H1 (cell line): ENCODE measurements around the gene GPS1. TPM values are rescaled to one million over a fixed set of nuclear protein-coding genes. Genes with fewer than 3 reads are reported as not detected.

Experiments
- CTCF ChIA-PET: fragments of 300-600 bp; sonication (Branson Sonifier 250); formaldehyde crosslinking; loops from one replicate; lab custom pipeline; 2021; ENCODE audit not compliant: partially characterized antibody; lab: Charles Lee
- POLR2A ChIA-PET: fragments of 300-600 bp; sonication (Branson Sonifier 250); formaldehyde crosslinking; loops from one replicate; lab custom pipeline; 2021; ENCODE audit warnings: inconsistent platforms; ENCODE audit not compliant: partially characterized antibody; lab: Charles Lee
- DNase-seq, 2 experiments: peaks; one replicate each; pipeline versions ENCODE4 v3.0.0 to v3.0.0-alpha.2; 2010 to 2022; ENCODE audit warnings: low spot score in 2 of 2, low read depth in 1 of 2, mixed read lengths in 1 of 2
- FAIRE-seq: peaks from 2 replicates; lab custom pipeline; 2011; peaks lifted over from hg19 to GRCh38; lab: Jason Lieb, UNC
- H2AFZ ChIP-seq: 2 replicates; pipeline ENCODE4 v1.8.1; 2012; ENCODE audit warnings: low read length, inconsistent platforms
- H2AK5ac ChIP-seq: 2 replicates; pipeline ENCODE4 v1.6.1; 2013; ENCODE audit warnings: low read depth, low read length
- H2BK120ac ChIP-seq: replicated peaks from 2 replicates; pipeline ENCODE3; 2013; ENCODE audit warnings: low read depth, low read length, inconsistent platforms
- H2BK12ac ChIP-seq: 2 replicates; pipeline ENCODE4 v1.6.1; 2013; ENCODE audit warnings: low read depth, low read length
- H2BK15ac ChIP-seq: 2 replicates; pipeline ENCODE4 v1.6.1; 2013; ENCODE audit warnings: low read length
- H2BK20ac ChIP-seq: 2 replicates; pipeline ENCODE4 v1.6.1; 2013; ENCODE audit warnings: low read length
- H2BK5ac ChIP-seq: 2 replicates; pipeline ENCODE4 v1.6.1; 2013; ENCODE audit warnings: low read depth, low read length
- H3K14ac ChIP-seq: 2 replicates; pipeline ENCODE4 v1.6.1; 2013; ENCODE audit warnings: inconsistent platforms; ENCODE audit not compliant: insufficient read length
- H3K18ac ChIP-seq: 2 replicates; pipeline ENCODE4 v1.6.1; 2013; ENCODE audit warnings: low read length; ENCODE audit errors: extremely low read depth
- H3K23ac ChIP-seq: 2 replicates; pipeline ENCODE4 v1.6.1; 2013; ENCODE audit warnings: inconsistent platforms; ENCODE audit not compliant: insufficient read length
- H3K23me2 ChIP-seq: 2 replicates; pipeline ENCODE4 v1.6.1; 2013; ENCODE audit warnings: low read depth, low read length
- H3K27ac ChIP-seq: 2 replicates; pipeline ENCODE4 v1.6.1; 2011; ENCODE audit warnings: low read depth, low read length, inconsistent platforms
- H3K27me3 ChIP-seq, 4 experiments: replicated peaks in 1 of 4; 1 replicate in 1 of 4; 2 replicates in 3 of 4; pipeline versions ENCODE4 v1.6.1 to v1.8.1; 2011 to 2013; ENCODE audit warnings: low read length in 3 of 4, mild to moderate bottlenecking in 3 of 4, inconsistent platforms in 2 of 4, mixed read lengths in 2 of 4, moderate library complexity in 1 of 4; ENCODE audit not compliant: control insufficient read depth in 3 of 4, insufficient read depth in 3 of 4; ENCODE audit errors: extremely low read depth in 1 of 4
- H3K36me3 ChIP-seq, 4 experiments: 2 replicates each; pipeline versions ENCODE4 v1.6.1 to v1.8.1; 2011 to 2013; ENCODE audit warnings: mild to moderate bottlenecking in 4 of 4, low read length in 3 of 4, moderate library complexity in 2 of 4, control low read depth in 1 of 4, inconsistent platforms in 1 of 4; ENCODE audit not compliant: insufficient read depth in 4 of 4, control insufficient read depth in 2 of 4
- H3K4ac ChIP-seq: replicated peaks from 2 replicates; pipeline ENCODE3; 2013; ENCODE audit warnings: low read length, low read depth, mixed read lengths, inconsistent platforms; ENCODE audit not compliant: insufficient read length
- H3K4me1 ChIP-seq, 4 experiments: replicated peaks in 1 of 4; 1 replicate in 1 of 4; 2 replicates in 3 of 4; pipeline versions ENCODE4 v1.6.1 to v1.8.1; 2011 to 2013; ENCODE audit warnings: low read length in 3 of 4, inconsistent platforms in 2 of 4, mixed read lengths in 1 of 4; ENCODE audit not compliant: insufficient read depth in 4 of 4, control insufficient read depth in 3 of 4
- H3K4me2 ChIP-seq, 2 experiments: 2 replicates each; pipeline versions ENCODE4 v1.6.1 to v1.8.1; 2011 to 2013; ENCODE audit warnings: low read depth in 2 of 2, low read length in 2 of 2, control low read depth in 1 of 2, inconsistent platforms in 1 of 2, mild to moderate bottlenecking in 1 of 2; ENCODE audit not compliant: insufficient read depth in 1 of 2
- H3K4me3 ChIP-seq, 4 experiments: fragments of 200-600, 300-600 bp in 1 of 4; sonication (generic), shearing (Covaris generic), sonication (Bioruptor Twin) in 1 of 4; 2 replicates each; pipeline versions ENCODE4 v1.5.1 to v1.8.1; 2011 to 2016; ENCODE audit warnings: low read length in 4 of 4, low read depth in 3 of 4, control low read depth in 2 of 4, inconsistent platforms in 2 of 4, mild to moderate bottlenecking in 2 of 4, mixed read lengths in 1 of 4, moderate library complexity in 1 of 4; ENCODE audit not compliant: insufficient read depth in 2 of 4; ENCODE audit errors: extremely low read depth in 1 of 4
- H3K56ac ChIP-seq: replicated peaks from 2 replicates; pipeline ENCODE3; 2013; ENCODE audit warnings: low read depth, mild to moderate bottlenecking, mixed read lengths, low read length, inconsistent platforms; ENCODE audit not compliant: insufficient read length
- H3K79me1 ChIP-seq: 2 replicates; pipeline ENCODE4 v1.6.1; 2013; ENCODE audit warnings: low read depth, low read length, control low read depth
- H3K79me2 ChIP-seq, 2 experiments: 2 replicates each; pipeline versions ENCODE4 v1.6.1 to v1.8.1; 2012 to 2013; ENCODE audit warnings: low read length in 2 of 2, mild to moderate bottlenecking in 2 of 2, inconsistent platforms in 1 of 2; ENCODE audit not compliant: insufficient read depth in 2 of 2, control insufficient read depth in 1 of 2
- H3K9ac ChIP-seq, 4 experiments: replicated peaks in 1 of 4; 1 replicate in 1 of 4; 2 replicates in 3 of 4; pipeline versions ENCODE4 v1.6.1 to v1.8.1; 2011 to 2013; ENCODE audit warnings: low read depth in 3 of 4, low read length in 3 of 4, control low read depth in 2 of 4, mild to moderate bottlenecking in 2 of 4, moderate library complexity in 2 of 4, inconsistent platforms in 1 of 4; ENCODE audit errors: extremely low read depth in 1 of 4
- H3K9me3 ChIP-seq, 2 experiments: 2 replicates each; pipeline versions ENCODE4 v1.6.1 to v1.8.1; 2012 to 2013; ENCODE audit warnings: mild to moderate bottlenecking in 2 of 2, moderate library complexity in 2 of 2, control low read depth in 1 of 2, inconsistent platforms in 1 of 2, low read depth in 1 of 2, low read length in 1 of 2, mixed read lengths in 1 of 2; ENCODE audit not compliant: insufficient read depth in 2 of 2
- H4K20me1 ChIP-seq, 2 experiments: replicated peaks in 1 of 2; 2 replicates each; pipeline versions ENCODE3 to v1.8.1; 2011 to 2013; ENCODE audit warnings: inconsistent platforms in 2 of 2, low read length in 2 of 2, mild to moderate bottlenecking in 1 of 2; ENCODE audit not compliant: insufficient read depth in 2 of 2, control insufficient read depth in 1 of 2
- H4K5ac ChIP-seq: 2 replicates; pipeline ENCODE4 v1.6.1; 2013; ENCODE audit warnings: low read length, low read depth, mixed read lengths, inconsistent platforms; ENCODE audit not compliant: insufficient read length
- H4K8ac ChIP-seq: 2 replicates; pipeline ENCODE4 v1.8.0; 2013; ENCODE audit warnings: mild to moderate bottlenecking, moderate library complexity, low read length, inconsistent platforms; ENCODE audit not compliant: insufficient read depth; ENCODE audit errors: extremely low read depth
- H4K91ac ChIP-seq: replicated peaks from 2 replicates; pipeline ENCODE3; 2013; ENCODE audit warnings: low read length, mixed read lengths, inconsistent platforms; ENCODE audit not compliant: insufficient read length
- SAP30 ChIP-seq: fragments of 300-600 bp; sonication (generic); IDR thresholded peaks from 2 replicates; pipeline ENCODE4 v1.7.1; 2012; ENCODE audit warnings: low read length, moderate library complexity, mild to moderate bottlenecking, inconsistent platforms; ENCODE audit not compliant: insufficient read depth, insufficient replicate concordance
- TBP ChIP-seq: IDR thresholded peaks from 2 replicates; pipeline ENCODE4 v1.6.1; 2011; ENCODE audit warnings: low read depth, low read length, improper control_type of control experiment
- TCF12 ChIP-seq: IDR thresholded peaks from 2 replicates; pipeline ENCODE4 v1.6.1; 2011; ENCODE audit warnings: low read depth, mild to moderate bottlenecking, low read length
- WGBS, 2 experiments: shearing (Covaris generic) in 1 of 2; methylation state at CpG; one replicate each; pipeline versions ENCODE4 v1.1.6 to v1.1.7; 2013 to 2015; ENCODE audit warnings: low lambda C conversion rate in 2 of 2, mixed read lengths in 2 of 2, inconsistent platforms in 1 of 2, low coverage in 1 of 2, missing lambda C conversion rate in 1 of 2; ENCODE audit not compliant: insufficient replicate concordance in 2 of 2, insufficient coverage in 1 of 2, insufficient read length in 1 of 2; ENCODE audit errors: extremely low coverage in 1 of 2, missing lambda C conversion rate in 1 of 2; 5-methylcytosine and 5-hydroxymethylcytosine counted together
- polyA plus RNA-seq, 7 experiments: library from polyadenylated mRNA; depleted of rRNA in 3 of 7; stranded (reverse) in 5 of 7; unstranded in 2 of 7; fragments of >200 nt in 5 of 7; fragments of 200-250 nt in 2 of 7; gene quantifications; 1 replicate in 5 of 7; 2 replicates in 1 of 7; 4 replicates in 1 of 7; pipeline versions ENCODE4 v1.2.1 to v1.2.3, GENCODE V29; 2011 to 2013; ENCODE audit warnings: missing spikeins in 2 of 7, mixed read lengths in 2 of 7
- total RNA-seq: library from RNA; stranded (reverse); fragmentation: NEBNext Ultra II Directional; extraction: Animal tissue kit (Norgen Biotek cat#: 25700); gene quantifications from 2 replicates; pipeline ENCODE4 v1.2.1, GENCODE V29; 2021

GPS1 gene
- total and polyA plus RNA-seq, 2 of the 8 experiments (the other 6 are each of a cell fraction or from before 2014, with no cell fraction given) = 153 to 277 TPM

DNA sequence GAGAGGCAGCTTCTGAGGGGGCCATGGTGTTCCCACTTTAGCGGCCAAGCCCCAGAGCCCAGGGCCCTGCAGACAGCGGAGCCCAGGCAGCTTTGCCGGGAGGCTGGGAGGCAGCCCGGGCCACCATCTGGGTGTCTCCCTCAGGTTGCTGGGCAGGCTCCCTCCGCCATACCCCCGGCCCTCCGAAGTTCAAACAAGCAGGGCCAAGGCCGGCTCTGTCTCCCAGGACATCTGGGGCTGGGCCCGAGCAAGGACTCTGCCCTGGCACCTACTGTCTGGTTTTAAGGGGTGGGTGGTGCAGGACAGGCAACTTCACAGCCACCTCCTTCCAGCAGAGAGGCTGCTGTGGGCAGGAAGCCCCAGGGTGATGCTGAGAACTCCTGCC lies 11.3 kb downstream of the GPS1 start:
- Histone ChIP-seq H3K56ac (no peak overlapping the region), H3K9me3 (no peaks in the 10 kb centered on the region), H2BK12ac (no peak overlapping the region), H2BK120ac (no peak overlapping the region), H4K8ac (no peak overlapping the region), H2BK20ac (no peak overlapping the region), H3K23me2 (peaks cover 8% of the 10 kb centered on the region; the same call in 1 of the 2 replicates), H3K36me3 (peaks cover 8 to 18% (median 15%) of the 10 kb centered on the region in 4 experiments; a peak in 5 of 8 replicates), H2AFZ (no peak overlapping the region), H3K79me2 (no peaks in the 10 kb centered on the region), H4K91ac (no peak overlapping the region), H3K18ac (no peak overlapping the region), H3K79me1 (peaks cover 5% of the 10 kb centered on the region; the same call in 1 of the 2 replicates), H3K4me3 (no peak overlapping the region), H3K4me1 (peaks cover 0 to 10% (median 5%) of the 10 kb centered on the region in 4 experiments; a peak in 5 of 7 replicates), H2AK5ac (no peak overlapping the region), H2BK5ac (no peak overlapping the region), H4K5ac (no peak overlapping the region), H4K20me1 (peaks cover 0 to 9% of the 10 kb centered on the region in 2 experiments), H3K14ac (no peak overlapping the region), H2BK15ac (no peak overlapping the region), H3K27me3 (no peaks in the 10 kb centered on the region), H3K4me2 (no peak overlapping the region), H3K9ac (no peak overlapping the region), H3K4ac (no peak overlapping the region), H3K23ac (no peak overlapping the region), H3K27ac (no peak overlapping the region)
- DNase-seq (no peak), FAIRE-seq (no peak)
- TF ChIP-seq TCF12 (no peak), TBP (no peak), SAP30 (no peak)
- POLR2A ChIA-PET = interaction anchor here (0.9 to 16.2 kb wide), 9 partner anchors 8 to 44 kb away, joined by 3 to 161 read pairs (median 8); partner anchors contain the start of genes DCXR, GPS1, RAC3 and RFNG
- 92% methylated on average over 9 of the region's 9 CpGs; no CpG with 5 or more reads in 1 of the 2 experiments for WGBS, 2 experiments
- CTCF ChIA-PET = interaction anchor here (0.8 to 2.8 kb wide), 6 partner anchors 9 to 43 kb away, joined by 3 to 15 read pairs (median 4); partner anchors contain the start of gene DCXR
